Central memory CD4-positive, alpha-beta T cell (primary cell): ENCODE results near the gene FAM47A.

ENCODE experiments used
- DNase-seq: peaks from one replicate; pipeline ENCODE4 v3.0.0; 2022
- total RNA-seq, 3 experiments: gene quantifications; one replicate each; lab custom pipeline; 2026; lab: John Stamatoyannopoulos, UW

The FAM47A gene
- 0 reads per million in 3 experiments for total RNA-seq

GRCh38 chrX:34132028-34132427, at the start of gene FAM47A:
Gene FAM47A (minus strand): TSS chrX:34132314. CDS start chrX:34132278, 36 bp downstream.
- no peak for DNase-seq

GRCh38 chrX:34147345-34147744, 15.2 kb upstream of the FAM47A start:
- no peak for DNase-seq

- DNase-seq: no peak
Observed at GRCh38 chrX:34146906-34147305, 14.8 kb upstream of the FAM47A start.

- no peak for DNase-seq
Observed at GRCh38 chrX:34144246-34144645, 12.1 kb upstream of the FAM47A start.

GRCh38 chrX:34140816-34141215, 8.7 kb upstream of the FAM47A start:
- no peak for DNase-seq

- DNase-seq: no peak
Observed at GRCh38 chrX:34130980-34131744, 952 bp downstream of the FAM47A start.

- DNase-seq: no peak
Observed at GRCh38 chrX:34130501-34130900, 1.6 kb downstream of the FAM47A start.

GRCh38 chrX:34126011-34126410, 6.1 kb downstream of the FAM47A start:
- no peak for DNase-seq

- no peak for DNase-seq
Observed at GRCh38 chrX:34119122-34119521, 13.0 kb downstream of the FAM47A start.

- DNase-seq: no peak
Observed at GRCh38 chrX:34112459-34112858, 19.7 kb downstream of the FAM47A start.
